ENCODE data around the gene CPNE5.

GRCh38 chr6:36787210-36787609 is 52.0 kb downstream of the CPNE5 start:
- TF ChIP-seq CTCF (conservative IDR thresholded peaks at IDR 0.05 in 1 of 2, IDR thresholded peaks at IDR 0.05 in 1 of 2; ENCODE audit: low read depth in 1 of 2, low read length in 2 of 2): no peak
- TF ChIP-seq EZH2 (IDR thresholded peaks at IDR 0.05; ENCODE audit: low read length, missing control alignments): no peak
